ENCODE results near the gene SNX14.

SNX14 gene

GRCh38 chr6:85614780-85615179, 21.1 kb upstream of the SNX14 start:
- peaks cover 76 to 98% (median 82%) of the 10 kb centered on the region in 3 donors for H3K36me3 ChIP-seq
- TF ChIP-seq CTCF (IDR thresholded peaks at IDR 0.05), result no peak

GRCh38 chr6:85612690-85613474, 19.2 kb upstream of the SNX14 start:
- TF ChIP-seq CTCF (IDR thresholded peaks at IDR 0.05), result no peak
- no peak for DNase-seq
- Histone ChIP-seq H3K4me3 (no peak overlapping the region), H3K27me3 (no peaks in the 10 kb centered on the region), H3K9me3 (no peaks in the 10 kb centered on the region), H3K36me3 (peaks cover 60 to 95% (median 67%) of the 10 kb centered on the region in 3 donors), H3K27ac (no peak overlapping the region), H3K4me1 (no peaks in the 10 kb centered on the region)
- intact Hi-C loops (cut with DNase I; ENCODE audit: low total_unique reads), result no loop called here

More at GRCh38 chr6:85614780-85615179, 21.1 kb upstream of the SNX14 start:
- H3K27ac ChIP-seq, result no peak overlapping the region
- no peak for DNase-seq
- no peaks in the 10 kb centered on the region for H3K27me3 ChIP-seq
- H3K4me1 ChIP-seq, result no peaks in the 10 kb centered on the region
- intact Hi-C loops (cut with DNase I; ENCODE audit: low total_unique reads), result no loop called here
- no peaks in the 10 kb centered on the region for H3K9me3 ChIP-seq
- no peak overlapping the region for H3K4me3 ChIP-seq

- H3K27me3 ChIP-seq, result no peaks in the 10 kb centered on the region
- no peak overlapping the region for H3K27ac ChIP-seq
- H3K4me1 ChIP-seq, result no peaks in the 10 kb centered on the region
- H3K9me3 ChIP-seq, result no peaks in the 10 kb centered on the region
- intact Hi-C loops (cut with DNase I; ENCODE audit: low total_unique reads), result no loop called here
- DNase-seq, result no peak
- TF ChIP-seq CTCF (IDR thresholded peaks at IDR 0.05), result no peak
- H3K36me3 ChIP-seq, result peaks cover 44 to 73% (median 45%) of the 10 kb centered on the region in 3 donors
- no peak overlapping the region for H3K4me3 ChIP-seq
Observed at GRCh38 chr6:85610182-85610895, 16.7 kb upstream of the SNX14 start.

- H3K27ac ChIP-seq, result no peak overlapping the region
- H3K4me3 ChIP-seq, result no peak overlapping the region
- no peaks in the 10 kb centered on the region for H3K9me3 ChIP-seq
- DNase-seq, result no peak
- H3K36me3 ChIP-seq, result peaks cover 0 to 8% (median 0%) of the 10 kb centered on the region in 3 donors
- TF ChIP-seq CTCF (IDR thresholded peaks at IDR 0.05), result no peak
- no peaks in the 10 kb centered on the region for H3K27me3 ChIP-seq
- H3K4me1 ChIP-seq, result no peaks in the 10 kb centered on the region
- intact Hi-C loops (cut with DNase I; ENCODE audit: low total_unique reads), result no loop called here
Observed at GRCh38 chr6:85602100-85602499, 8.4 kb upstream of the SNX14 start.

GRCh38 chr6:85600713-85601313, 7.2 kb upstream of the SNX14 start:
- no peak for TF ChIP-seq CTCF (IDR thresholded peaks at IDR 0.05)
- Histone ChIP-seq H3K27ac (no peak overlapping the region), H3K4me1 (no peaks in the 10 kb centered on the region), H3K9me3 (no peaks in the 10 kb centered on the region), H3K36me3 (peaks cover 0 to 8% (median 0%) of the 10 kb centered on the region in 3 donors), H3K4me3 (no peak overlapping the region), H3K27me3 (no peaks in the 10 kb centered on the region)
- no peak for DNase-seq
- intact Hi-C loops (cut with DNase I; ENCODE audit: low total_unique reads), result no loop called here

All from tibial artery (tissue), 4 donors.